ENCODE measurements around the gene NPAS1. TPM values are rescaled to one million over a fixed set of nuclear protein-coding genes. Genes with fewer than 3 reads are reported as not detected.

Gene NPAS1
- total RNA-seq, 1 donor from 2014 or later: 1.2 TPM

GRCh38 chr19:46988614-46989230 lies 30.9 kb upstream of the NPAS1 start:
- Histone ChIP-seq H3K27ac (no peak overlapping the region), H3K9ac (no peak overlapping the region), H3K36me3 (peaks cover 4% of the 10 kb centered on the region), H3K4me1 (peaks cover 17% of the 10 kb centered on the region), H3K27me3 (no peaks in the 10 kb centered on the region), H3K4me3 (no peak overlapping the region), H4K20me1 (ENCODE audit: low read depth) (peaks cover 37% of the 10 kb centered on the region), H3K79me2 (ENCODE audit: low read depth) (peaks cover 21% of the 10 kb centered on the region), H3F3A (ENCODE audit: low read depth) (peaks cover 38% of the 10 kb centered on the region), H3K4me2 (no peak overlapping the region), H2AFZ (replicated peaks) (no peak overlapping the region), H3K9me3 (ENCODE audit: low read depth) (no peaks in the 10 kb centered on the region)
- H3K27me3 Mint-ChIP-seq (ENCODE audit: insufficient read depth, low read depth): peaks cover 2% of the 10 kb centered on the region
- TF ChIP-seq EZH2 (IDR thresholded peaks at IDR 0.05) (no peak), EZH2phosphoT487 (IDR thresholded peaks at IDR 0.05) (no peak)
- TF ChIP-seq, protein P1, sequence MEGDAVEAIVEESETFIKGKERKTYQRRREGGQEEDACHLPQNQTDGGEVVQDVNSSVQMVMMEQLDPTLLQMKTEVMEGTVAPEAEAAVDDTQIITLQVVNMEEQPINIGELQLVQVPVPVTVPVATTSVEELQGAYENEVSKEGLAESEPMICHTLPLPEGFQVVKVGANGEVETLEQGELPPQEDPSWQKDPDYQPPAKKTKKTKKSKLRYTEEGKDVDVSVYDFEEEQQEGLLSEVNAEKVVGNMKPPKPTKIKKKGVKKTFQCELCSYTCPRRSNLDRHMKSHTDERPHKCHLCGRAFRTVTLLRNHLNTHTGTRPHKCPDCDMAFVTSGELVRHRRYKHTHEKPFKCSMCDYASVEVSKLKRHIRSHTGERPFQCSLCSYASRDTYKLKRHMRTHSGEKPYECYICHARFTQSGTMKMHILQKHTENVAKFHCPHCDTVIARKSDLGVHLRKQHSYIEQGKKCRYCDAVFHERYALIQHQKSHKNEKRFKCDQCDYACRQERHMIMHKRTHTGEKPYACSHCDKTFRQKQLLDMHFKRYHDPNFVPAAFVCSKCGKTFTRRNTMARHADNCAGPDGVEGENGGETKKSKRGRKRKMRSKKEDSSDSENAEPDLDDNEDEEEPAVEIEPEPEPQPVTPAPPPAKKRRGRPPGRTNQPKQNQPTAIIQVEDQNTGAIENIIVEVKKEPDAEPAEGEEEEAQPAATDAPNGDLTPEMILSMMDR (IDR thresholded peaks at IDR 0.05): no peak
- no peak overlapping the region for H3K27ac Mint-ChIP-seq
- no peaks in the 10 kb centered on the region for H3K9me3 Mint-ChIP-seq
- peaks cover 14% of the 10 kb centered on the region for H3K36me3 Mint-ChIP-seq
- DNase-seq (ENCODE audit: low spot score): no peak
- H3K4me1 Mint-ChIP-seq: peaks cover 22% of the 10 kb centered on the region
- H3K4me3 Mint-ChIP-seq: no peak overlapping the region

DNA sequence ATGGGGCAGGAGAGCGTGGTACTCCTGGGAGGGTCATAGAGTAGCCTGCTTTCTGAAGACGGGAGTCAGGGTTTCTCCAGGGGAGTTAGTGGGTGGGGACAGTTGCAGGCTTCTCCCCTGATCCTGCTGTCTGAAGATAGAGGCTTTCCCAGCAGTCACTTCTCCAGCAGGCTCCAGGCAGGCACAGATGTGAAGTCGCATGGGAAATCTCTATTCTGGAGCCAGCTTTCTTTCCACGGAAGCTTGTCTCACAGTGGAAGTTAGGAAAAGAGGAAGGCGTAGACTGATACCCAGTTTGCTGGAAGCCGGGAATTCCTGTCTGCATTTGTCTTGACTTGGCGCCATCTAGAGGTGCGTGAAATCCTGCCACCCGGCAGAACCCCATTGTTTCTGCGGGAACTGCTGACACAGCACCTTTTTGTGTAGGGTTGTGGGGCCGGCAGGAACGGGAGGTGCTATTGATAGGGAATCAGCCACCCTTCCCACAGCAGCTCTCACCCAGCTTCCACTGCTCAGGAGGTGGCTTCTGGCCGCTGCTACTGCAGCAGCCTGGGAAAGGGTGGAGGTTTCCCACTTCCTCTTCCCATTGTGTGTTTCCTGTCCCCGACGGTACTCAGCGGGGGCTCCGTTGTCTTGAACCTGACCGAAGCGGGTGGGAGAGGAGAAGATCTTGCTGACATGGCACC lies 28.5 kb upstream of the NPAS1 start:
- peaks cover 17% of the 10 kb centered on the region for H4K20me1 ChIP-seq (ENCODE audit: low read depth)
- Mint-ChIP-seq H3K9me3 (no peaks in the 10 kb centered on the region), H3K27me3 (ENCODE audit: insufficient read depth, low read depth) (no peaks in the 10 kb centered on the region), H3K27ac (peak overlapping the region; percentile 83), H3K4me1 (peaks cover 22% of the 10 kb centered on the region), H3K36me3 (peaks cover 14% of the 10 kb centered on the region), H3K4me3 (peak overlapping the region; percentile 31)
- no peak overlapping the region for H3K9ac ChIP-seq
- H3K9me3 ChIP-seq (ENCODE audit: low read depth): no peaks in the 10 kb centered on the region
- H3K4me2 ChIP-seq: peak overlapping the region; percentile 57
- peaks cover 25% of the 10 kb centered on the region for H3F3A ChIP-seq (ENCODE audit: low read depth)
- H3K27me3 ChIP-seq: no peaks in the 10 kb centered on the region
- no peak overlapping the region for H3K4me3 ChIP-seq
- peaks cover 9% of the 10 kb centered on the region for H3K79me2 ChIP-seq (ENCODE audit: low read depth)
- peak overlapping the region; percentile 8 for H3K27ac ChIP-seq
- no peak for TF ChIP-seq EZH2phosphoT487 (IDR thresholded peaks at IDR 0.05)
- TF ChIP-seq, protein P1 (IDR thresholded peaks at IDR 0.05): peak; percentile 96
- TF ChIP-seq EZH2 (IDR thresholded peaks at IDR 0.05): no peak
- H3K36me3 ChIP-seq: peaks cover 4% of the 10 kb centered on the region
- H2AFZ ChIP-seq (replicated peaks): no peak overlapping the region
- H3K4me1 ChIP-seq: peaks cover 9% of the 10 kb centered on the region
- DNase-seq (ENCODE audit: low spot score): peak; percentile 93

- H3K9me3 Mint-ChIP-seq: no peaks in the 10 kb centered on the region
- peaks cover 16% of the 10 kb centered on the region for H3F3A ChIP-seq (ENCODE audit: low read depth)
- H3K27ac Mint-ChIP-seq: no peak overlapping the region
- no peak for DNase-seq (ENCODE audit: low spot score)
- peaks cover 4% of the 10 kb centered on the region for H3K36me3 ChIP-seq
- H3K9me3 ChIP-seq (ENCODE audit: low read depth): no peaks in the 10 kb centered on the region
- no peak for TF ChIP-seq EZH2 (IDR thresholded peaks at IDR 0.05)
- TF ChIP-seq EZH2phosphoT487 (IDR thresholded peaks at IDR 0.05): no peak
- TF ChIP-seq, protein P1 (IDR thresholded peaks at IDR 0.05): no peak
- no peaks in the 10 kb centered on the region for H3K27me3 Mint-ChIP-seq (ENCODE audit: insufficient read depth, low read depth)
- no peak overlapping the region for H3K4me3 Mint-ChIP-seq
- peaks cover 16% of the 10 kb centered on the region for H4K20me1 ChIP-seq (ENCODE audit: low read depth)
- H3K4me3 ChIP-seq: no peak overlapping the region
- no peak overlapping the region for H2AFZ ChIP-seq (replicated peaks)
- no peak overlapping the region for H3K27ac ChIP-seq
- H3K27me3 ChIP-seq: no peaks in the 10 kb centered on the region
- no peak overlapping the region for H3K4me2 ChIP-seq
- H3K79me2 ChIP-seq (ENCODE audit: low read depth): peaks cover 5% of the 10 kb centered on the region
- H3K36me3 Mint-ChIP-seq: peaks cover 25% of the 10 kb centered on the region
- H3K9ac ChIP-seq: no peak overlapping the region
- peaks cover 22% of the 10 kb centered on the region for H3K4me1 Mint-ChIP-seq
- peaks cover 9% of the 10 kb centered on the region for H3K4me1 ChIP-seq
Observed at GRCh38 chr19:46992699-46993535, 26.7 kb upstream of the NPAS1 start.
